Lower leg skin (tissue), 3 donors: ENCODE data around the gene BAHCC1.

ENCODE experiments used
- POLR2A ChIP-seq, 2 donors: fragments of 450-650 bp; IDR thresholded peaks; one replicate each; pipeline ENCODE4 v1.6.1; 2016 to 2017; ENCODE audit warnings: antibody characterized with exemption in 2 of 2, mild to moderate bottlenecking in 1 of 2, moderate library complexity in 1 of 2
- TF ChIP-seq, protein P1 (sequence below), 3 donors: fragments of 450-650 bp; IDR thresholded peaks; one replicate each; pipeline ENCODE4 v1.5.1; 2016; ENCODE audit warnings: antibody characterized with exemption in 3 of 3, mild to moderate bottlenecking in 3 of 3, moderate library complexity in 2 of 3

DNA sequence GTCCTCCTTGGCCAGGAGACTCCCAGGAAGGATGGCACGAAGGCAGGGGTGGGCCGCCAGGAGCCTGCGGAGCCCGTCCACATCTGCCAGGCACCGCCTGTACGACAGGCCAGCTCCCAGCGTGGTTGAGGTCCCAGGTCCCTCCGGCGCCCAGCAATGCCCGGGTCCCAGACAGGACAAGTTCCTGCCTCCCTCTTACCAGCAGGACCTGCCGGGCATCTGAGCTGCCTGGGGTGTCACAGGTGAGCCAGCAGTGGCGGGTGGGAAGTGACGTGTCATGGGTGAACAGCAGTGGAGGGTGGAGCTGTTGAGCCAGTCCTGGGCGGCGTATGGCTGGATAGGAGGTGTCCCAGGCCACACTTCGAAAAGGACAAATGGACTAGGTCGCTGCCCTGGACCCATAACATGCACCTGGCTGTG, 15.7 kb upstream of the BAHCC1 start:
- TF ChIP-seq, protein P1, sequence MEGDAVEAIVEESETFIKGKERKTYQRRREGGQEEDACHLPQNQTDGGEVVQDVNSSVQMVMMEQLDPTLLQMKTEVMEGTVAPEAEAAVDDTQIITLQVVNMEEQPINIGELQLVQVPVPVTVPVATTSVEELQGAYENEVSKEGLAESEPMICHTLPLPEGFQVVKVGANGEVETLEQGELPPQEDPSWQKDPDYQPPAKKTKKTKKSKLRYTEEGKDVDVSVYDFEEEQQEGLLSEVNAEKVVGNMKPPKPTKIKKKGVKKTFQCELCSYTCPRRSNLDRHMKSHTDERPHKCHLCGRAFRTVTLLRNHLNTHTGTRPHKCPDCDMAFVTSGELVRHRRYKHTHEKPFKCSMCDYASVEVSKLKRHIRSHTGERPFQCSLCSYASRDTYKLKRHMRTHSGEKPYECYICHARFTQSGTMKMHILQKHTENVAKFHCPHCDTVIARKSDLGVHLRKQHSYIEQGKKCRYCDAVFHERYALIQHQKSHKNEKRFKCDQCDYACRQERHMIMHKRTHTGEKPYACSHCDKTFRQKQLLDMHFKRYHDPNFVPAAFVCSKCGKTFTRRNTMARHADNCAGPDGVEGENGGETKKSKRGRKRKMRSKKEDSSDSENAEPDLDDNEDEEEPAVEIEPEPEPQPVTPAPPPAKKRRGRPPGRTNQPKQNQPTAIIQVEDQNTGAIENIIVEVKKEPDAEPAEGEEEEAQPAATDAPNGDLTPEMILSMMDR (IDR thresholded peaks at IDR 0.05): no peak
- no peak for TF ChIP-seq POLR2A (IDR thresholded peaks at IDR 0.05)
